Skeletal muscle satellite cell (primary cell): Measurements from ENCODE around the gene TNIK. TPM values are rescaled to one million over a fixed set of nuclear protein-coding genes. Genes with fewer than 3 reads are reported as not detected.

Experiments used
- H3K27me3 ChIP-seq: 2 replicates; pipeline ENCODE4 v1.7.0; 2013; ENCODE audit warnings: low read length; ENCODE audit not compliant: control insufficient read depth, insufficient read depth
- H3K36me3 ChIP-seq: 2 replicates; pipeline ENCODE4 v1.7.0; 2013; ENCODE audit warnings: mild to moderate bottlenecking, control low read depth, low read length; ENCODE audit not compliant: insufficient read depth
- H3K4me1 ChIP-seq: 2 replicates; pipeline ENCODE4 v1.7.0; 2013; ENCODE audit warnings: low read length; ENCODE audit not compliant: control insufficient read depth, insufficient read depth
- H3K4me2 ChIP-seq: 2 replicates; pipeline ENCODE4 v1.7.0; 2013; ENCODE audit warnings: mild to moderate bottlenecking, low read length
- H3K4me3 ChIP-seq: 2 replicates; pipeline ENCODE4 v1.7.0; 2013; ENCODE audit warnings: low read length
- H3K9ac ChIP-seq: 2 replicates; pipeline ENCODE4 v1.7.0; 2013; ENCODE audit warnings: mild to moderate bottlenecking, low read depth, low read length, moderate library complexity
- H3K9me3 ChIP-seq: replicated peaks from 2 replicates; pipeline ENCODE4 v1.7.0; 2013; ENCODE audit warnings: mild to moderate bottlenecking, control low read depth, low read length
- total RNA-seq: library from RNA; depleted of rRNA; stranded (reverse); fragments of >200 nt; gene quantifications from 2 replicates; pipeline ENCODE4 v1.2.3, GENCODE V29; 2012; rRNA removed

TNIK gene
- 5.0 and 6.1 TPM in 2 replicates for total RNA-seq

GRCh38 chr3:171459942-171460724, at the start of gene TNIK:
TNIK (minus strand) TSS chr3:171460405; CDS start chr3:171460063, 342 bp downstream.
- peak within 1 kb of the TSS; percentile 29 for H3K9ac ChIP-seq
- H3K9me3 ChIP-seq: no peaks in the 10 kb centered on the region
- no peaks in the 10 kb centered on the region for H3K36me3 ChIP-seq
- H3K4me3 ChIP-seq: peak within 1 kb of the TSS; percentile 67
- peaks cover 16% of the 10 kb centered on the region for H3K4me1 ChIP-seq
- H3K27me3 ChIP-seq: peaks cover 58% of the 10 kb centered on the region
- H3K4me2 ChIP-seq: peak within 1 kb of the TSS; percentile 96

- no peaks in the 10 kb centered on the region for H3K36me3 ChIP-seq
- H3K4me1 ChIP-seq: no peaks in the 10 kb centered on the region
- no peak overlapping the region for H3K4me2 ChIP-seq
- peaks cover 4% of the 10 kb centered on the region for H3K27me3 ChIP-seq
- no peak overlapping the region for H3K4me3 ChIP-seq
- no peaks in the 10 kb centered on the region for H3K9me3 ChIP-seq
- no peak overlapping the region for H3K9ac ChIP-seq
Measured at GRCh38 chr3:171508676-171509075, 48.5 kb upstream of the TNIK start.

- Histone ChIP-seq H3K4me2 (no peak overlapping the region), H3K36me3 (no peaks in the 10 kb centered on the region), H3K9me3 (no peaks in the 10 kb centered on the region), H3K27me3 (peaks cover 4% of the 10 kb centered on the region), H3K9ac (no peak overlapping the region), H3K4me3 (no peak overlapping the region), H3K4me1 (no peaks in the 10 kb centered on the region)
Measured at GRCh38 chr3:171508206-171508605, 48.0 kb upstream of the TNIK start.

- Histone ChIP-seq H3K36me3 (no peaks in the 10 kb centered on the region), H3K4me1 (no peaks in the 10 kb centered on the region), H3K27me3 (peaks cover 4% of the 10 kb centered on the region), H3K9ac (no peak overlapping the region), H3K4me3 (no peak overlapping the region), H3K9me3 (no peaks in the 10 kb centered on the region), H3K4me2 (no peak overlapping the region)
Measured at GRCh38 chr3:171506743-171507319, 46.6 kb upstream of the TNIK start.

DNA sequence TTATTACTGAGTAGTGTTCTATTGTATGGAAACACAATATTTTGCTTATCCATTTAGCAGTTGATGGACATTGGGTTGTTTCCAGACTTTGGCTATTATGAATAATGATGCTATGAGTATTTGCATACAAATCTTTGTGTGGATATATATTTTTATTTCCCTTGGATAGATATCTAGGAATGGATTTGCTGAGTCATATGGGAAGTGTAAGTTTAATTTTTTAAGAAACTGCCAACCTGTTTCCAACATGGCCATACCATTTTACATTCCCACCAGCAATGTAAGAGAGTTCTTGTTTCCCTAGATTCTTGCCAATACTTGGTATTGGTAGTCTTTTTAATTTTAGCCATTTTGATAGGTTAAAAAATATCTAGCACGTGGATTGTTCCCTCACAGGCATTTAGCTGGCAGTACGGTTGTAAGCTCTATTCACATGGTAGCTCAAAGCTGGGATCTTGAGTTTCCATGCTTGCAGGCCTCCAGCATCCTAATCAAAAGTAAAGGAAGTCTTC, 45.7 kb upstream of the TNIK start:
- Histone ChIP-seq H3K9me3 (no peaks in the 10 kb centered on the region), H3K9ac (no peak overlapping the region), H3K36me3 (no peaks in the 10 kb centered on the region), H3K4me1 (no peaks in the 10 kb centered on the region), H3K4me2 (no peak overlapping the region), H3K4me3 (no peak overlapping the region), H3K27me3 (peaks cover 4% of the 10 kb centered on the region)

DNA sequence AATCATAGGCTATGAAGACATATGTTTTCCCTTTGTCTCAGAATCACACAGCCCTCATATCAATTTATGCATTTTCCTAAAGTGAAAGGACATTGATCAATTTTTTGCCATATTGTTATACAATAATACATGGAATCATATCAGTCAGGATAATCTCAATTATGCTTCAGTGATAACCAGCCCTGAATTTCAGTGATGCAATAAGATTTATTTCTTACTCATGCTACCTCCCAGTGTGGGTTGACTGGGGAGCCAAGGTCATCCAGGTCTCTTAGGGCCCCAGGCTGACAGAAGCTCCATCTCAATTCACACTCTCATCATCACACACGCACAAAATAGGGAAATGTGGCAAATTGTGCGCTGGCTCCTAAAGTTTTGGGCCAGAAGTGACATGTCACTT, 44.2 kb upstream of the TNIK start:
- H3K36me3 ChIP-seq: no peaks in the 10 kb centered on the region
- no peak overlapping the region for H3K4me3 ChIP-seq
- no peaks in the 10 kb centered on the region for H3K27me3 ChIP-seq
- no peak overlapping the region for H3K9ac ChIP-seq
- H3K4me1 ChIP-seq: no peaks in the 10 kb centered on the region
- no peak overlapping the region for H3K4me2 ChIP-seq
- no peaks in the 10 kb centered on the region for H3K9me3 ChIP-seq

- H3K4me2 ChIP-seq: no peak overlapping the region
- H3K27me3 ChIP-seq: no peaks in the 10 kb centered on the region
Measured at GRCh38 chr3:171503817-171504216, 43.6 kb upstream of the TNIK start.

DNA sequence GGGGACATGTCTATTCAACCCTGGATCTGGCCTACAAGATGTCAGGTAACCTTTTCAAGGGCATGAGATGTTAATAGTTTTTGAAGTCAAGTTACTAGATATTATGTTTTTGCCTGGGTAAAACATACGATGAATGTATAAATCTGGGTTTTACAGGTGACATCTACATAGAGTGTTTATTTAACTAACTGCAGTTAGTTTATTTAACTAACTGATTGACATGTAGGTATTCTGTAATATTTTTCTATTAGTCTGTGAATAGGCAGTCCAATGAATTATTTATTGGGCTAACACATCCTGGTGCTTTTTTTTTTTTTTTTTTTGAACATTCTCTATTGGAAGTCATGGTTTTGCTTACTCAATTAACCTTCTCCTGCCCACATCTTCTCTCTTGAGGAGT, 38.7 kb upstream of the TNIK start:
- H3K27me3 ChIP-seq: no peaks in the 10 kb centered on the region
- no peak overlapping the region for H3K4me3 ChIP-seq
- no peak overlapping the region for H3K4me2 ChIP-seq
- H3K9me3 ChIP-seq: no peaks in the 10 kb centered on the region
- no peak overlapping the region for H3K9ac ChIP-seq
- H3K4me1 ChIP-seq: no peaks in the 10 kb centered on the region
- no peaks in the 10 kb centered on the region for H3K36me3 ChIP-seq

More at GRCh38 chr3:171503817-171504216, 43.6 kb upstream of the TNIK start:
- Histone ChIP-seq H3K4me3 (no peak overlapping the region), H3K9ac (no peak overlapping the region), H3K4me1 (no peaks in the 10 kb centered on the region), H3K9me3 (no peaks in the 10 kb centered on the region), H3K36me3 (no peaks in the 10 kb centered on the region)

DNA sequence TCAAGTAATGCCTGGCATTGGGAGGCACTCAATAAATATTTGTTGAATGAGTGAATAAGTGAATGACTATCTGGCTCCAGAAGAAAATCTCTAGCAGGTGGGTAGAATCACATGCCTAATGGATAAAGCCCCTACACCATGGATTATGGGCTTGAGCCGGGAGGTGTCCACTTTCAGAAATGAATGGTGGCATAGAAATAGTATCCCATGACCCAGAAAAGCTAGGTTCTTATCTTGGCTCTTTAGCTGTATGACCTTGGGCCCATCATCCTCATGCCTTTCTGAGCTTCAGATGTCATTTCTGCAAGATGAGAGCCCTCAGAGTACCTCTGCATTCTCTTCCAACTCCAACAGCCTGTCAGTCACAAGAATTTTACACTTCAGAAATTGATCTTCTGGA, 37.3 kb upstream of the TNIK start:
- no peak overlapping the region for H3K4me3 ChIP-seq
- no peaks in the 10 kb centered on the region for H3K36me3 ChIP-seq
- no peaks in the 10 kb centered on the region for H3K4me1 ChIP-seq
- H3K27me3 ChIP-seq: no peaks in the 10 kb centered on the region
- no peaks in the 10 kb centered on the region for H3K9me3 ChIP-seq
- H3K9ac ChIP-seq: no peak overlapping the region
- H3K4me2 ChIP-seq: no peak overlapping the region

DNA sequence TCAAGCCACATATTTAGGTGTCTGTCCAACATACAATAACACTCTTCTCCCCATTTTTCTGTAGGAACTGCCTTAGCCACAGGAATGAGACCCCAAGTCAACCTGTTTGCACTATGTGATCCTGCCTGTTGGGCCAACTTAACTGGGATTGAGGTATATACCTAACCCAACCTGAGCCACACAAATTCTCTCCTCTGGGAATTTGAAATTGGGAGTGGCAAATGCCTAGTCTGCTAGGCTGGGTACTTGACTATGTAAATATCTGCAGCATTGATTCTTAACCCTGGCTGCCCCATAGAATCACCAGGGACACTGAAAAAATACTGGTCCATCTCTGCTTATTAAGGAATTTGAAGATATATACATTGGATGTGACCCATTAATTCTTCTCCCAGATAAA, 35.2 kb upstream of the TNIK start:
- no peaks in the 10 kb centered on the region for H3K9me3 ChIP-seq
- H3K4me3 ChIP-seq: no peak overlapping the region
- H3K9ac ChIP-seq: no peak overlapping the region
- no peaks in the 10 kb centered on the region for H3K27me3 ChIP-seq
- H3K4me2 ChIP-seq: no peak overlapping the region
- H3K4me1 ChIP-seq: no peaks in the 10 kb centered on the region
- H3K36me3 ChIP-seq: no peaks in the 10 kb centered on the region

DNA sequence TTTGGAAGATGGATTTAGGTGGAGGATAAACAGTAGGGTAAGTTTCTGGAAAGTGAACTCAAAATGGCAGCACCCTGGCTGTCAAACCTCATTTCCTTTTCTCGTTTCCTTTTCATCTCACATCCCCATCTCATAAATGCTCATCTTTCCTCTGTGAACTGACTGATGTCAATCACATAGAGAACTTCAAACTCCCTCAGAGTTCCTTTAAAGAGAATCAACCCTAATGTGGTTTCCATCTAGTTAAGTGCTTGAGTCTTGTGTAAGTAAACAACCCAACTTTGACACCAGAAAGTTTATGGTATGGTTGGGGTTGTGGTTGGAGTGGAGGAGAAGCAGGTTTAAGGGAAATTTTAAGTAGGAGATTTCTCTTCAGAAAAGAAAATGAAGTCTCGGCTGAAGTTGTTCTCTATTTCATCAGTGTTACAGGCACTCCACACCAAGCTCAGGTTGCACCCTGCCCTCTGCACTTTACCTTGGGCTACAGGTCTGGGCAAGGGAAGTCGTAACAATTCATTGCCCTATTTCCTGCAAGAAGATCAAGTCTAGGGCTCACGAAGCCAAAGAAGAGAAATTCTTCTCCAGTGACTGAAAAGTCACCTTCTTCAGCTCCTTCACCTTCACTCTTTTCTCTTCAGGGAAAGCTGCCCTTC, 34.4 kb upstream of the TNIK start:
- Histone ChIP-seq H3K27me3 (no peaks in the 10 kb centered on the region), H3K9me3 (no peaks in the 10 kb centered on the region), H3K9ac (no peak overlapping the region), H3K4me2 (no peak overlapping the region), H3K4me3 (no peak overlapping the region), H3K36me3 (no peaks in the 10 kb centered on the region), H3K4me1 (no peaks in the 10 kb centered on the region)
